Stimulated activated CD8-positive, alpha-beta memory T cell treated with anti-CD3 and anti-CD28 coated beads, Interleukin-15, amount 100 ng/mL, for 24 hours (primary cell): ENCODE results near the gene NDUFA8.

Experiments
- DNase-seq: peaks from one replicate; pipeline ENCODE4 v3.0.0-alpha.2; 2020; ENCODE audit warnings: low read depth

The NDUFA8 gene

GRCh38 chr9:122184551-122184950, 25.0 kb upstream of the NDUFA8 start:
- DNase-seq: no peak

DNA sequence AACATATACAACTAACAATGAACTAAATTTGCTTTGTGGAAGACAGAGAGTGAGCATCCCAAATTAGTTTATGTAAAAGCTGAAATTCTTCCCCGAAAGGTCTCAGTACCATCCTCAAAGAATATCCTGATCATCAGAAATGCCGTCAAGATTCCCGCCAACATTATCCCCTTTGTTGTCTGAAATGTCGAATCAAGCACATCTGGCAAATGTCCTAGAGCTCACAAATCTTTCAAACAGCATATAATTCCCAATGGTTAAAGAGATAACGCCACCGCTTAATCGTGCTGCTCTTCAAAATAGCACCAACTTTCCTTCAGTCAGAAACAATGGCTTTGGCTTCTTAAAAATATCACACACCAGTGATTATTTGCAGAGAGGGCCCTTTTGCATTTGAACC, 23.9 kb upstream of the NDUFA8 start:
- no peak for DNase-seq

DNA sequence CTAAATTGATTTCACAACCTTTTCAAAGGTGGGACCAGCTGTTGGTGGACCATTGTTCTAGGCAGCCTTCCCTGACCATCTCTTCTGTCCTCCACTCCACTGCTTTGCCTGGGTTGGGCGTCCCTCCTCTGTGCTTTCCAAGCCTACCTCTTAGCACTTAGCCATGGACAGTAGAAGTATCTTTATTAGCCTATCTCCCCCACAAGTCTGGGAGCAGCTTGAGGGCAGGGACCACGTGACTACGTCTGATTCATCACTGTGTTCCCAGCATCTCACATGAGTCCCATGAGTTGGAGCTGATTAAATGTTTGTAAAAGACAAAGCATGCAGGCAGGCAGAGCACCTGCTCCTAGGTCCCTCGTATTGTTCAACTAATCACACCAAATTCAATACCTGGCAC, 21.1 kb upstream of the NDUFA8 start:
- DNase-seq: no peak

DNA sequence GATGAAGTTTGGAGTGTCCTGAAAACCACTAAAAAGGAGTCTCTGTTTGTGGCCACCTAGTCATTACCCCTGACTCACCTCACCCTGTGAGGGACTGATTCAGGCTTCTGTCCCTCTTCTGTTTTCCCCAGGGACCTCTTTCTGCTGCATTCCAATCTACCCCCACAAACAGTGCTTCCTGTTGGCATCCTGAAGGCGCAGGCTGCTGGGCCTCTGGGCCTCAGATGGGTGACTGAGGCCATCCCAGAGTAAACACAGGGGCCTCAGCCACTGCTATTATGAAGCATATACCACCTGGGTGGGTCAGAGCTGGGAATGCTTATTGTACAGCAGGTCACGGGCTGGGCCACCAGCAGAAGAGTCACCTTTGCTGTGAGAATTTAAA, 20.1 kb upstream of the NDUFA8 start:
- no peak for DNase-seq

DNA sequence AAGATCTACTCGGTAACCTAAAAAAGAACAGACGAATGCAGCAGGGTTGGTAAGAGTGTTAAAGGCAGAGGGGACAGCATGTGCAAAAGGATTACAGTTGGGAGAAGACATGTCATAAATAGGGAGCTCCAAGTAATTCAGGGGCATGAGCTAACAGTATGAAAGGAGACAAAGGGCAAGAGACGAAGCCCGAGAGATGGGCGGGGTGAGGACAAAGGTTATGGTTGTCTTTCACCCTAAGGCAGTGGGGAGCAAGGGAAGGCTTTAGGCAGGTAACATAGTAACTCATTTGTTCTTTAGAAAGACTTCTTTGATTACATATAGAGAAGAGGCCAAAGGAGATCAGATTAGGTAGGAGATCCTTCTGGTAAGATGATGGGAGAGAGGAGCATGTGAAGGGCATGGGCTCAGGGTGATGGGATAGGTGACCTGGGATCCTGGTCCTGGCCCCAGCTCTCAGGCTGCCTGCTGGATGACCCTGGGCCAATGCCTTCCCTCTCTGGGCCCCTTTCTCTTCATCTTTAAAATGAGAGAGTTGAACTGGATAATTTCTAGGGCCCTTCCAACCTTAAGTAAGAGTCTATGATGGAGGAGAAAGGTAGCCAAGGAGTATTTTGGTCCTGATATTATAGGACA, 19.6 kb upstream of the NDUFA8 start:
- DNase-seq: no peak

DNA sequence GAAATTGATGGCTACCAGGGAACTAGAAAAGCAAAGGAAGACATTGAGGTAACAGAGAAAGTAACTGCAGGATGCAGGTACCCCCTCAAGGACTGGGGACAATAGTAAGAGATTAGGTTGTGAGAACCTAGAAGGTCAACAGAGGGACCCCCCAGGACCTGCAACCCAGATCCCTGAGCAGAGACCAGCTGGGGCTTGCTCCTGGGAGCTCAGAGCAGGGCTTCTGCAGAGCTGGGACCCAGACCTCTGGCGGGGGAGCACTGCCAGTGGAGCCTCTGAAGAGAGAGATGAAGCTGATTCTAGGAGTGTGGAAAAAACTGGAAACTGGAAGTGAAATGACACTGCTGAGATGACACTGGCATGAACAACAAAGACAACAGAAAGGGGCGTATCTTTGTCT, 17.3 kb upstream of the NDUFA8 start:
- no peak for DNase-seq

DNA sequence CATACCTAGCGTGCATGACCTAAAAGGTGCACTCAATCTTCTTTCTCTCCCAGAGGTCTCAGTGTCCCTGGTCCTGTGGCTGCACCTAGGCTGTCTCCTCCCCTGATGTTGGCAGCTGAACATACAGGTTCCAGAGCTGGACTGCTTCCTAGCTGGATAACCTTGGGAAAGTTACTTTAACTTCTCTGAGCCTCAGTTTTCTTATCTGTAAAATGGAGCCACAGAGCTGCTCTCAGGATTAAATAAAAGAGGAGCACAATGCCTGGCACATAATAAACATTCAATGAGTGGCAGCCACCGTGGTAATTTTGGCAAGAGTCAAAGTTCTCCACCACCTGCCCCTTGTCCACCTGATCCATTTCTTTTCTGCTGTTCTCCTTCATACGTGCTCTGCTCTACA, 14.1 kb upstream of the NDUFA8 start:
- no peak for DNase-seq

DNA sequence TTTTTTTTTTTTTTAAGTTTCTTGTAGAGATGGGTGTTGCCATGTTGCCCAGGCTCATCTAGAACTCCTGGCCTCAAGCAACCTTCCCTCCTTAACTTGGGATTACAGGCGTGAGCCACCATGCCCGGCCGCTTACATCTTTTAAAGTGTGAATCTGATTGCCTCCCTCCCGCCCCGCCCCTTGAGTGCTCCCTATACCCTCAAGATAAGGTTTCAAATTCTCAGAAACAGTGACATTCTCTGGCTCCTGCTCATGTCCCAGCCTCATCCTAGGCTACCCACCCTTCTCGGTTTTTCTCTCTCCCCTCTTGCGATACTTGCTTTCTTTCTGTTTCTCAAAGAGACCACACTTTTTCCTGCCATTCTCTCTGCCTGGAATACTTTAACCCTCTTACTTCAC, 12.6 kb upstream of the NDUFA8 start:
- DNase-seq: no peak

- no peak for DNase-seq
These were observed 8.8 kb upstream of the NDUFA8 start for GRCh38 chr9:122168356-122168755.

- DNase-seq: no peak
These were observed 4.7 kb upstream of the NDUFA8 start for GRCh38 chr9:122164286-122164685.

DNA sequence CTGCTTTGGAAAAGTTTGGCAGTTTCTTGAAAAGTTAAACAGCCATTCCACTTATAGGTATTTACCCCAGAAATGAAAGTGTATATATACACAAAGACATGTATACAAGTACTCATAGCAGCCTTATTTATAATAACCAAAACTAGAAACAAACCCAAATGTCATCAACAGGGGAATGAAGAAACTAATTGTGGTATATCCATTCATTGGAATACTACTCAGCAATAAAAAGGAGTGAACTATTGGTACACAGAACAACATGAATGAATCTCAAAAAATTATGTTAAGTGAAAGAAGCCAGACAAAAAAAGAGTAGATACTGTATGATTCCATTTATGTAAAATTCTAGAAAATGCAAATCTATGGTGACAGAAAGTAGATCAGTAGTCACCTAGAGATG, 2.8 kb upstream of the NDUFA8 start:
- DNase-seq: no peak

DNA sequence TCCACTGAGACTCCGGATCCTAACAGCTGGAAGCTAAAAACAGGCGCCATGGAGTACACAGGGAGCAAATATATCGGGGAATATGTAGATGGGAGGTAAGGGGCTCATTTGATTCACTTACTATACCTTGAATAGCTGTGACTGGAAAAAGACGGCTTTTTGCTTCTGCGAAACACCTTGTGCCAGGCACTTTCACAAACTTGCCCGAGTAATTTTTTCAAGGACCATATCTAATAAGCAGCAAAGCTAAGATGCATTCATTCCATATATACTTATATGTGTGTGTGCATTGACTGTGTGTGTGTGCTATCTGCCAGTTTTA, 307 bp upstream of the NDUFA8 start:
- no peak for DNase-seq

DNA sequence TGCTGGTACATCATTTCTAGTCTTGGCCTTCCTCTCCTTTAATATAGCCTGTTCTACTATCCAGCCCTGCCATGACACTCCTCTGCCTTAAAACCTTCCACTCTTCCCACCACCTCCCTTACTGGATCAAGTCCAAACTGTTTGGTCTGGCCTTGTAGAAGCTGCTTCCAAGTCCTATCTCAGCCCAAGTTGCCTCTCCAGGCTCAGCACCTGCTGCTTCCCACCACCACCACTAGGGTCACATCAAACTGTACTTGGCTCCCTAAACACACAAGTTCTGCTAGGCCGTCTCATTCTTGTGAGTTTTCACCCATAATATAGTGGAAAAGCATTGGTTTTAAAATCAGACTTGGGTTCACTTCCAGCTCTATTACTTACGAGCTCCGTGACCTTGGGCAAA, 1.4 kb downstream of the NDUFA8 start:
- DNase-seq: no peak

DNA sequence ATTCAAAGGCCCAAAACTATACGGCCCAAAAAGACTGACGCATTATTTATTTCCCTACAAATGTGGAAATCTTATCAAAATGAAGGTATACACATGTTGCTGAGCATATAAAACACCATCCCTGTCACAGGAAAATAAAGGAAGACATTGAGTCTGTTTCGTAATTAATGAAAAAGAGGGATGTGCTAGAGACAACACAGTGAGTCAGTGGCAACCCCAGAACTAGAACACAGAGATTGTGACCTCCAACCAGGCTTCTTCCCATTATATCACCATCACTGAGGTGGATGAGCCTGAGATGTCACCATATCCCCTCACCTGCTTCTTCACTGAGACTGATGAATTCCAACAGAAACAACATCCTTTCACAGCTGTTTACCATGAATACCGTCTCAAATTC, 3.8 kb downstream of the NDUFA8 start:
- no peak for DNase-seq

- no peak for DNase-seq
These were observed 8.2 kb downstream of the NDUFA8 start for GRCh38 chr9:122151267-122151828.

- DNase-seq: no peak
These were observed 14.1 kb downstream of the NDUFA8 start for GRCh38 chr9:122145592-122145863.

DNA sequence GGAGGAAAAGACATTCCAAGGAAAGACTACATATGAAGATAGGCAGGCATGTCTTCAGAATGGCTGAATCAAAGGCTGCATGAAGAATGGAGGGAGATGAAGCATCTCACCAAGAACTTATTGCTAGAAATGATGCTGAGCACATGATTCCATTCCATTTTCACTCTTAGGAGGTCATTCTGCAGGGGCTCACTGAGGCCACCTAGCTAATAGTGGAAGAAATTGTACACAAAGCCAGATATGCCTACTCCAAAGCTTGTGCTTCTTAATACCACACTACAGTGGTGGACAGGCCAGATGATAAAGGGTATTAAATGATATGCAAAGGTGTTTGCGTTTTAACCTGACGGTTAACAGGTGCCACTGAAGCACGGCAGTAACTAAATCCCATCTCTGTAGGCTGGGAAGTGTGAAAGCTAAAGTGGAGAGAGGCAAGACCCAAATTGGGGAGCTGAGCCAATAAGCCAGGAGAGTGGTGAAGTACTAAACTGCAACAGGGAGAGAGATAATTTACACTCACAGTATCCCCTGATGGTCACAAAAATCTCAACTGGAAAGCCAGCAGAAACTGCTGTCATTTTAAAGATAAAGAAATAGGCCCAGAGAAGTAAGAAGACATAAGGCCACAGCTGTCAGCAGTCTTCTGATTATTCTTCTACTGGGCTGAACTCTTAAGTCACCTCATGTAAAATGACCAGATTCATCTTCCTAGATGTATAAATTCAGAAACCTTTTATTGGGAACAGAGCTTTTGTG, 14.6 kb downstream of the NDUFA8 start:
- DNase-seq: no peak

DNA sequence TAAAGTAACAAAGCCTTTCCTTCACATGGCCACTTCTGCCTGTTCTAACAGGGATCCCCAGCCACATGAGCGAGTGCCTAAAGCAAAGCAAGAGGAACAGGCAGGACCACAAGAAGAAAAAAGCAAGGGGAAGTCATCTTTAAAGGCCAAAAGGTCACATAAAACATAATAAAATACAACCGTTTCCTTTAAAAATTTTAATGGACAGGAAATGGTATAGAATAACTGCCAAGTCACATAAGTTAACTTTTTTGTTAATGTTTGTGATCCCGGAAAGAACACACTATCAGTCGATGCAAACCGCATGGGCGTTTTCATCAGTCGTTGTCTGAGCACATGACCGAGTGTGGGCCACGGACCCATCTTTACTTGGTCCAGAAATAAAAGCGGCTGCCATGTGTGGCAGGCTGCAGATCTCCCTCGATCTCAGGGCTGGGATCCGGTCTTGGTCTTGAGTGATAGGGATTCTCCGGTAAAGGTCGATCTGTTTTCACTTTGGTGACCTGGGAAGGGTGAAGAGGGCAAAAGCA, 15.6 kb downstream of the NDUFA8 start:
- DNase-seq: no peak

GRCh38 chr9:122143296-122143695, 16.3 kb downstream of the NDUFA8 start:
- no peak for DNase-seq

- DNase-seq: no peak
These were observed 17.9 kb downstream of the NDUFA8 start for GRCh38 chr9:122141671-122142070.

DNA sequence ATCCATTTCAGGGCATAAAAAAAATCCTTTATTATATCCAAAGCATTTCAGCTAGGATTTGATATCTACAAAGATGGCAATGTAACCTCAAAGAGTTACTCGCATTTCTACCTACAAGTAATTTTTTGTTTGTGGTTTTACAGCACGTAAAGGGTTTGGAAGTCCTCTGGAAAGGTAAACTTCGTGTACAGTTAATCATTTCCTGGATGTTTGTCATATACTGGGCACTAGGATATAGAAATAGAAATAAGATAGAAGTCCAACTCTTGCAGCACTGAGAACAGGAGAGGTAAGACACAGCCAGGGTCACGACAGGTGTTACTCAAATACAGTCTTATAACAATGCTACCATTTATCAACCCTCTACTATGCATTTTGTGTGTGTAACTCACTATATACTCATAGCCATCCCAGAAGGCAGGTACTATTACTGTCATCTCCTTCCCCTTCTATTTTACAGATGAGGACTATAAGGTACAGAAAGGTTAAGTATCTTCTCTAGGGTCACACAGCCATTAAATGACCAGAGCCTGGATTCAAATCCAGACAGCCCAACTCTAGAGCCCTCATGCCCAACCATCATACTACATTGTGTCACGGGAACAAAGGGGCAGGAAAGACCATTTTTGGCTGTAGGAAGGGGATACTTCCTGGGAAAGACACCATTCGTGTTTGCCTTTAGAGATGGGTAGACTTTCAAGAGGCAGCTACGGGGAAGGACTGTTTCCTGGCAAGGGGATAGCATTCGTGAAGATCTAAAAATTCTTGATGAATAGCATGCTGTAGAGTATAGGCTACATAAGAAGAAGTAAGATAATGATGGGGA, 19.0 kb downstream of the NDUFA8 start:
- no peak for DNase-seq

DNA sequence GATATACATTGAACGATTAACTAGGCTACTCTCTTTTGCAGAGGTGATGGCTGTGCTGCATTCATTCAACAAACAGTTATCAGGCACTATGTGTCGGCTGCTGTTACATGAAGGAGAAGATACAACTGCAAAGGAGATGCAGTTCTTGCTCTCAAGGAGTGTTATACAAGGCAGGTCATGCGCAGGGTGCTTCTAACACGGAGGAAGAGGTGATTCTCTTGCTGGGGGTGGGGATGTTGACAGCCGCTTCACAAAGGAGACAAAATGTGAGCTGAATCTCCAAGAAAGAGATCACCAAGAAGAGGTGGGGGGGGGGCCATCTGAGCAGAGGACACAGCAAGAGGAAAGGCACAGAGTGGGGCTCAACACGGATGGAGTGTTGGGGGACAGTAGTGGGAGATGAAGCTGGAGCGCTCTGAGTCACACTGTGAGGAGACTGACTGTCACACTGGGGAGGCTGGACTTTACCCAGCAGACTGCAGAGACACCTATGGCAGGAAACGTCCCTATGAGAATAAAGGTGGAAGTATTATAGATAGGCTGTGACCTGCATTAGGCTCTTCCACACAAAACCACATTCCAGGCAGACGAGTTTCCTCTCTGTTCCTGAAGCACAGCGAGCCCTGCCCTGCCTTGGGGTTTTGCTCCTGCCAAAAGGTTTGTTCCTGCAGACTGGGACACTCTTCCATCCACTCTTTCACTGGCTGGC, 20.9 kb downstream of the NDUFA8 start:
- DNase-seq: no peak

GRCh38 chr9:122135529-122135859, 24.1 kb downstream of the NDUFA8 start:
- DNase-seq: no peak
